RWPE1 (cell line): ENCODE measurements around the gene DPY19L1.
"Not testable (repeated sequence)": the region's sequence is repeated elsewhere in the genome, so short reads cannot be mapped to it uniquely, and the experiment has no call there.

Experiments used
- CTCF ChIA-PET: fragments of 350-600 bp; sonication (Branson Sonifier 250); formaldehyde crosslinking; extraction: SDS; loops from one replicate; lab custom pipeline; 2021; lab: Yijun Ruan, JAX
- POLR2A ChIA-PET: fragments of 400-600 bp; formaldehyde crosslinking; extraction: SDS; loops from one replicate; lab custom pipeline; 2020; ENCODE audit warnings: antibody characterized with exemption; ENCODE audit not compliant: low non-redundant PET; lab: Yijun Ruan, JAX
- DNase-seq: peaks from one replicate; pipeline ENCODE4 v3.0.0; 2012; ENCODE audit warnings: low spot score
- H3K27ac ChIP-seq: fragments of 450-650 bp; 2 replicates; pipeline ENCODE4 v1.5.1; 2017
- TF ChIP-seq, protein P1 (sequence below): fragments of 450-650 bp; conservative IDR thresholded peaks from 2 replicates; pipeline ENCODE4 v1.5.1; 2017; ENCODE audit warnings: low read depth, mild to moderate bottlenecking

Gene DPY19L1

DNA sequence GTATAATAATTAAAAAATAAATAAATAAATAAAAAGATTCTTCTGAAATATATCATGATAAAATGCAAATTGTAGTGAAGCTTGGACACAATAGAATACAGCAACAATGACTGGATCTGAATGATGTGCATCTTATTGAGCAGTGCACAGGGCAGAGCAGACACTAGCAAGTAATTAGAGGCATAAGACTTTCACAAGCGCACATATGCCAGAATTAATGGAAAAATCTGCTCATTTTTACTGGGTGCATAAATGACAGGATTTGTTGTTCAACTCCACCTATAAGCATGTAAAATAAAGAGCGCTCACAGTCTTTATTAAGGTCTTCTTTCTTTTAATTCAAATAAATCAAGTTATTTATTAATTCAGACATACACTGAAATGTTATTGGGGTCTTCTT, 125.0 kb downstream of the DPY19L1 start:
- no peak overlapping the region for H3K27ac ChIP-seq
- CTCF ChIA-PET = no interaction called here
- DNase-seq = no peak
- POLR2A ChIA-PET = no interaction called here
- TF ChIP-seq, protein P1, sequence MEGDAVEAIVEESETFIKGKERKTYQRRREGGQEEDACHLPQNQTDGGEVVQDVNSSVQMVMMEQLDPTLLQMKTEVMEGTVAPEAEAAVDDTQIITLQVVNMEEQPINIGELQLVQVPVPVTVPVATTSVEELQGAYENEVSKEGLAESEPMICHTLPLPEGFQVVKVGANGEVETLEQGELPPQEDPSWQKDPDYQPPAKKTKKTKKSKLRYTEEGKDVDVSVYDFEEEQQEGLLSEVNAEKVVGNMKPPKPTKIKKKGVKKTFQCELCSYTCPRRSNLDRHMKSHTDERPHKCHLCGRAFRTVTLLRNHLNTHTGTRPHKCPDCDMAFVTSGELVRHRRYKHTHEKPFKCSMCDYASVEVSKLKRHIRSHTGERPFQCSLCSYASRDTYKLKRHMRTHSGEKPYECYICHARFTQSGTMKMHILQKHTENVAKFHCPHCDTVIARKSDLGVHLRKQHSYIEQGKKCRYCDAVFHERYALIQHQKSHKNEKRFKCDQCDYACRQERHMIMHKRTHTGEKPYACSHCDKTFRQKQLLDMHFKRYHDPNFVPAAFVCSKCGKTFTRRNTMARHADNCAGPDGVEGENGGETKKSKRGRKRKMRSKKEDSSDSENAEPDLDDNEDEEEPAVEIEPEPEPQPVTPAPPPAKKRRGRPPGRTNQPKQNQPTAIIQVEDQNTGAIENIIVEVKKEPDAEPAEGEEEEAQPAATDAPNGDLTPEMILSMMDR = no peak

DNA sequence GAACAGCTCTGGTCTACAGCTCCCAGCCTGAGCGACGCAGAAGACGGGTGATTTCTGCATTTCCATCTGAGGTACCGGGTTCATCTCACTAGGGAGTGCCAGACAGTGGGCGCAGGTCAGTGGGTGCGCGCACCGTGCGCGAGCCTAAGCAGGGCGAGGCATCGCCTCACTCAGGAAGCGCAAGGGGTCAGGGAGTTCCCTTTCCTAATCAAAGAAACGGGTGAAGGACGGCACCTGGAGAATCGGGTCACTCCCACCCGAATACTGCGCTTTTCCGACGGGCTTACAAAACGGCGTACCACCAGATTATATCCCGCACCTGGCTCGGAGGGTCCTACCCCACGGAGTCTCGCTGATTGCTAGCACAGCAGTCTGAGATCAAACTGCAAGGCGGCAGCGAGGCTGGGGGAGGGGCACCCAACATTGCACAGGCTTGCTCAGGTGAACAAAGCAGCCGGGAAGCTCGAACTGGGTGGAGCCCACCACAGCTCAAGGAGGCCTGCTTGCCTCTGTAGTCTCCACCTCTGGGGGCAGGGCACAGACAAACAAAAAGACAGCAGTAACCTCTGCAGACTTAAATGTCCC, 130.9 kb downstream of the DPY19L1 start:
- DNase-seq, POLR2A ChIA-PET, CTCF ChIA-PET: not testable (repeated sequence)
- peak overlapping the region; percentile 55 for H3K27ac ChIP-seq

DNA sequence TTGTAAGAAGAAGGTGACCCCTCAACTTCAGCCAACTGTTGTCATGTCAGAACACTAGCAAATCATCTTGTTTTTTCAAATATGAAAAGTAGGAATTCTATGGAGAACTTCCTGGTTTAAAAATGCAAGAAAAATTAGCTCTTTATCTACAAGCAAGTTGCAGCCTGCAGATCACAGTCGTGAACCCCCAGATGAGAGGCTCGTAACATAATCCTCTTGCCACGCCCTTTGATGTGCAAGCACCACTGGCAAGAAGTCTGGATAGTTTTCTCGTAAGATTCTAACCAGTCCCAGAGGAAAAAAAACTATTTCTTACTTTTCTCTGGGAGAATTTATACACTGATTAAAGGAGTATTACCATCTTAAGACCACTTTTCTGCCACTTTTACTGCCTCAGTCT, 132.3 kb downstream of the DPY19L1 start:
- POLR2A ChIA-PET = no interaction called here
- TF ChIP-seq, protein P1 = no peak
- H3K27ac ChIP-seq = no peak overlapping the region; the same call in 1 of the 2 replicates
- no peak for DNase-seq
- CTCF ChIA-PET = no interaction called here

DNA sequence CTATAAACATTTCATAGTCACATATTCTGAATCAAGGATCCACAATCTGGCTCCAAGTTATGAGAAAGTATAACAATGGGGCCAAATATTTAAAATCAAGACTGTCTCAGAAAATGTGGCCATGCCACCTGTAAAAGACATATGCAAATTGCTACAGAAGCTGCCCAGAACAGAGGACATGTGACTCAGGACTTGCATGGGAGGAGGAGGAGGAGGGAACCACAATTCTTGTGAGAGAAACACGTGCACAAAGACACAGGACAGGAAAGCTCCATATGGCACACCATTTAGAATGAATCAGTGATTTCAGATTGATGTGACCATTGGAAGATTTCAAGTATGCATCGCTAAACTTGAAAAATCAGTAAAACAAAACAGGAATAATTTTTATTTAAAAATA, 133.4 kb downstream of the DPY19L1 start:
- CTCF ChIA-PET, H3K27ac ChIP-seq, DNase-seq, POLR2A ChIA-PET: not testable (repeated sequence)

DNA sequence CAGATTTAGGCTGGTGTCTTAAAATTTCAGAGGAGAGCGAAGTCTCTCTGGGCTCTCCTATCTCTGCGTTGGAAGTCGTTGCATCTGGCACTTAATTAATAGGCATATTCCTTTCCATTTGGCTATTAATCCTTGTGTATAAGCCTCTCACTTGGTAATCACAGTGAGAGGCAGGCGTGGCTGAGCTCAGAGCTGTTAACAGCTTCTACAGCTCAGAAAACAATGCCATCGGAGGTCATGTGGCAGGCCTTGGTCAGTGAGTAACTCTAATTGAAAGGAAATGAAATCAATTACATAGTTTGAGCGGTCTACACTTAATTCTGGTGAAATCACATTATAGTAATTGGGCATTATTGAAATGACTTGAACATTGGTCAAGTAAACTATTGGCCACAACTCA, 135.1 kb downstream of the DPY19L1 start:
- no peak overlapping the region for H3K27ac ChIP-seq
- ChIA-PET CTCF (interaction anchor here (0.6 kb wide), 1 partner anchor 1534 kb away, joined by 6 read pairs; no protein-coding TSS in a partner anchor), POLR2A (no interaction called here)
- no peak for DNase-seq
- TF ChIP-seq, protein P1 = no peak

DNA sequence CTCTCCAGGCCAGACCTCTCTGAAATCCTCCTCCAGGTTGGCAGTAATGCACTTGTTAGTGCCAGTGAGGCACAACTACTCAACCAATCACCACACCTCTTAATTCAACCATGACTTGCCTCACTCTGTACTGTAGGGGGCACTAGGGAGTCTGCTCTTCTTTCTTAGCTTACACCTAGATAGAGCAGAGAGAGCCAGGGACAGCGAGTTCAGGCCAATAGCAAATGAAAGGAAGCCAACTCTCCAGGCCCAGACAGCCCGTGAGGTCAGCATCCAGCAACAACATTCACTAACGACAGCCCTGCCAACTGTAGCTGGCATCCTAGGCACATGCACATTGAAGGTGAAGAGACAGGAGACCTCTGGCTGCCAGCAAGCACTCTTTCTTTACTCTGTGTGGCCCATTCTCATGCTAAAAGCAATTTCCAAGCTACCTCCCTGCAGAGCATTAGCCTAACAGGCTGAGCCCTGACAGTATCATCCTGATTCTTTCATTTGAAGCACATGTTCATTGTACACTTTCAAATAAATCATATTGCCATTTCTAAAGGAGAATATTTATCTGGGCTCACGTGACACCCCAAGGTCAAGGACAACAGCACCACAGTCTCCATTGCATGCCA, 136.3 kb downstream of the DPY19L1 start:
- DNase-seq = no peak
- POLR2A ChIA-PET = no interaction called here
- CTCF ChIA-PET = no interaction called here
- no peak overlapping the region for H3K27ac ChIP-seq
- TF ChIP-seq, protein P1 = no peak

DNA sequence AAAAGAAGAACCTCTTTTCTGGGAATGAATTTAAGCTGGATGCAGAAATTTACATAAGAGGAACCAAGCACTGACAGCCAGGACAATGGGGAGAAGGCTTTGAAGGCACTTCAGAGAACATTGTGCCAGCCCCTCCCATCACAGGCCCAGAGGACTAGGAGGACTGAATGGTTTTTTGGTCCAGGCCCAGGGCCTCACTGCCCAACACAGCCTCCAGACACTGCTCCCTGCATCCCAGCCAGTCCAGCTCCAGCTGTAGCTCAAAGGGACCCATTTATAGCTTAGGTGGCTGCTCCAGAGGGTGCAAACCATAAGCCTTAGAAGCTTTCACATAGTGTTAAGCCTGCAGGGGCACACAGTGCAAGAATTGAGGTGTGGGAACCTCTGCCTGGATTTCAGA, 142.1 kb downstream of the DPY19L1 start:
- H3K27ac ChIP-seq = no peak overlapping the region
- ChIA-PET CTCF (no interaction called here), POLR2A (no interaction called here)
- TF ChIP-seq, protein P1 = no peak
- DNase-seq = no peak
